Erythroblast (primary cell): ENCODE data around the gene RAB3C.

Source experiments
- DNase-seq, 2 experiments: peaks; one replicate each; lab custom pipeline; 2025; lab: John Stamatoyannopoulos, UW
- GATA1 ChIP-seq: IDR thresholded peaks from 2 replicates; pipeline ENCODE4 v1.6.1; 2011; ENCODE audit warnings: low read depth, mild to moderate bottlenecking, control low read depth, low read length, moderate library complexity
- POLR2A ChIP-seq: IDR thresholded peaks from 2 replicates; pipeline ENCODE4 v1.6.1; 2011; ENCODE audit warnings: mild to moderate bottlenecking, low read length

Gene RAB3C

DNA sequence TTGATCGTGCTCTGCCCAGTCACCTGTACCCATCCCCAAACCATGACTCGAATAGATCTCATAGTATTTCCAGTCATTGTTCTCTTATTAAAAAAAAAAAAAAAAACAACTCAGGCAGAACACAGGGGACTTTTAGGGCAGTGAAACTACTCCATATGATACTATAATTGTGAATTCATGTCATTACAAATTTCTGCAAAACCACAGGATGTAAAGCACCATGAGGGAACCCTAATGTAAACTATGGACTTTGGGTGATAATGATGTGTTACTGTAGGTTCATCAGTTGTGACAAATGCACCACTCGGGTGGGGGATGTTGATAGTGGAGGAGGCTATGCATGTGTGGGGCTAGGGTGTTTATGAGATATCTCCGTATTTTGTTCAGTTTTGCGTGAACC lies 133.8 kb downstream of the RAB3C start:
- TF ChIP-seq POLR2A (no peak), GATA1 (no peak)
- no peak for DNase-seq

DNA sequence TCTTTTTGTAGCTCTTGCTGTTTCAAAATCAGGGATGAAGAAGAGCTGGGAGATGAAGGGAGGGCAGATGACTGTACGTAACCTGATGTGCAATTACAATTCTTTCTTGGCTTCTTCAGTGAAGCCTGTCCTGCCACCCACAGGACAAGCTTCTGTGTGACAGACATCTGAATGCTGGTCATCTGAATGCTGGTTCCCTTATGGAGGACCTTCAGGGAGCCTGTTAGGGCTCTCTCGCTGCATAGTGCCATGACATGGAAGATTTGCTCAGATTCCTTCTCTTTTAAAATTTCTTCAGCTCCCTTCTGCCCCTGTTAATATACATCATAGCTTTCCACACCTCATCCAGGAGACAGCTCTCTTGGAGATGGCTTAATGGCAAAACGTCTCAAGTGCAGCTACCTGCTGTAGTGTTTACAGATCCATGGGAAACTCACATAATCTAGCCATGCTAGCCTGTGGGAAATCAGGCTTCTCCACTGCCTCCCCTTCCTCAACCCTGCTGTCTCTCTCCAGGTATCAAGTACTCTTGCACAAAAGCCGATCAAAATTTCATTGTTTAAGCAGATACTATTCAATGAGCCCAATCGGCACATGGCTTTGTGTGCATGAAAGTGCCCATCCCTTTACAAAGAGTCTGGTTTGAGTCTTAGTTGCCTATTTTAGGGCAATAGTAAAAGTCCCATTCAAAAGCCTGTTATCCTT lies 134.6 kb downstream of the RAB3C start:
- TF ChIP-seq GATA1 (no peak), POLR2A (no peak)

DNA sequence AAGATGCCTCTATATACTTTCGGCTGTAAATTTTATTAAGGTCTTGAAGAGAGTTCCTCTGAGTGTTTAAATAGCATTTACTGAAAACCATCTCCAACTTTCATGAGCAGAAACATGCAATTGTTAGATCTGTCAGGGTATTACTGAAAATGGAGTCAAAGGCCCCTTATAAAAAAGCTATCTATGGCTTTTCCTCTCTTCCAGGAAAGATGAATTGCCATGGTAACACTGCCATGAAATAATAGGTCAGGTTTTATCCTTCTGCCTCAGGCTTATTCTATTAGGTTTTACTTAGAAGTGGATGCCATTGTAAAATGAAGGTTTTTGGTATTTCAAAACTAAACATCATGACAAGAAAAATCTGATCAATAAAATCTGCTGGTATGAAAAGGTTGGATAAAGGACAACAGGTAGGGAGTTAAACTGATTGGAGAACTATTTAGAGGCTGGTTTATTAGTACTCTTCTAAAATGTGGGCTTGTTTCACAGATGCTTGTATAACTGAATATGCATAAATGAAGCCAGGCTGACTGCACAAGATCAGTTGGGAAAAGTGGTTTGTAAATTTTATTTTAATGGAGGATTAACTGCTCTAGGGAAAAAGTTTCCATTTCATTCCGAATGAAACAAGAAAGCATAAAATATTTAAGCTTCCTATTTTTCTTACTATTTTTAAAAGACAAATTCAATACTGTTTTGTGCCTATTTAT lies 135.5 kb downstream of the RAB3C start:
- TF ChIP-seq POLR2A (no peak), GATA1 (no peak)
- no peak for DNase-seq

More for the DNA sequence above, 134.6 kb downstream of the RAB3C start:
- no peak for DNase-seq

DNA sequence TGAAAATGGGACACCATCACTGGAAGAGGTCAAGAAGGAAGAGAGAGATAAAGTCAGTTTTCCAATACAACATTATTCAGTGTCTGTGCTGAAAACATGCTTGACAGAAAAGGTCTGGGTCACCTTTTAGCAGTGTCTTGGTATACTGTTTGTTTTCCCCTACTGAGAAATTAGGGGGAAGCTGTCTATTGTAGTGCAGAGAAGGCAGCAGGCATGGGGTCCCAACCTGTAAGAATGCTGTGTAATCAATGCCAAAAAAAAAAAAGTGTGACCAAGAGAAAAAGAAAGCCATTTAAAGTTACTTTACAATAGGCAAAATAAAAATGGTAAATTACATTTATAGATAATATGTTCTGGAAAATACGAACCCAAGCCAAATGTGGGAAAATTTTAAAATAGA lies 139.3 kb downstream of the RAB3C start:
- TF ChIP-seq POLR2A (no peak), GATA1 (no peak)
- no peak for DNase-seq

DNA sequence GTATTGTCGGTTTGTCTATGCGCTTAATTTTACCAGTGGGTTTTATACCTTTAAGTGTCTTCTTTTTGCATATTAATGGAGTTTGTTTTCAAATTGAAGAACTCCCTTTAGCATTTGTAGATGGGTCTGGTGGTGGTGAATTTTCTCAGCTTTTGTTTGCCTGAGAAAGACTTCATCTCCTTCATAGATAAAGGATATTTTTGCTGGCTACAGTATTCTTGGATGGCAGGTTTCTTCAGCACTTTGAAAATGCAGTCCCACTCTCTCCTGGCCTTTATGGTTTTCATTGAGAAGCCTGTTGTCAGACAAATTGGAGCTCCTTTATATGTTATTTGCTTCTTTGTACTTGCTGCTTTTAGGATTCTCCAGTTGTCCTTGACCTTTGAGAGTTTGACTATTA lies 142.1 kb downstream of the RAB3C start:
- TF ChIP-seq POLR2A (no peak), GATA1 (no peak)
- DNase-seq: no peak

DNA sequence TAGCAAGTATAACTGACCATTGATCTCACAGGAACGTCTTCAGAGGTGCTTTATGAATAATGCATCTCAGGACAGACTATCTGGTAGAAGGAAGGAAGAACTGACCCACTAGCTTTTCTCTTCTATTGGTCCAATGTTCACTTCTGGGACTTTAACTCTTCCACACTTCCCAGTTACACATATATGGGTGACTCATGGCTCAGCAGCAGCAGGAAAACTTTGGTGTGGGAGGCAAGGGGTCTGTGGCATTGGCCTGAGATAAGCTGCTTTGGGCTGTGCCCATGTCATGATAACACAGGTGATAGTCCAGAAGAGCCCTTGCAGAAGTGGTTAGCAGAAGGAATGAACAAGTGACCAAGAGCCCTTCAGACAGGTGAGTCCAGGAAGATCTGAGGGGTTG lies 148.8 kb downstream of the RAB3C start:
- no peak for TF ChIP-seq GATA1
- no peak for TF ChIP-seq POLR2A
- no peak for DNase-seq

DNA sequence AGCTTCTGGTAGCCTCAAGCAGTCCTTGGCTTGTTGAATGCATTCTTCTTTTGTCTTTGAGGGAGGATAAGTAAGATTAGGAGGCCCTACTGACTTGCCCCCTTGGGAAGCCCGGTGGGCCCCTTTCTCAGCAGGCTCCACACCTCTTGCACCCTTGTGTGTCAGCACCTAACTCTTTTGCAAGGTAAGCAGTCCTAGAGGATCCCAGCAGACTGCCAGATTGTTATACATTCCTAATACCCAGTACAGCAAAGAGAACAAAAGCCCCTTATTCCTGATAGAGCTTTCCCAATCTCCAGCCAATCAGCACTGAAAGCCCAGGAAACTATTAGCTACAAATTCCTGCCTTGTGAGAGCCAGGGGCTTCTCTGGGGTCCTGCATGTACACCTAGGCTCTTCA lies 152.8 kb downstream of the RAB3C start:
- DNase-seq: no peak
- no peak for TF ChIP-seq GATA1
- TF ChIP-seq POLR2A: no peak

DNA sequence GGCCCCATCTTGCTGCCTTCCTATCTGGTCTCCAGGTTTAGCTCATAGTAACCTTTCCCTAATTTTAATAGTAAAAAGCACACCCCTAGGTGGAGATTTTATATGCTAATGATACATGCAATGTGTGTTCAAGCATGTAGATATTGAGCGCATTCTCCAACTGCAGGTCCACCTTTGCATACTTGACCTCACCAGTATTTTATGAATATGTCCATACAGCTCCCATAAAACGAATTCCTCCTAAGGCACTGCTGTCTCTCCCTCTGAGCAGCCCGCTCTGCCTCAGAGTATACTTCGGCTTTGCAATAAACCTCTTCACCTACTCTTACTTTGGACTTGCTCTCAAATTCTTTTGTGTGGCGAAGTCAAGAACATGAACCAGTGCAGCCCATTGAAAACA lies 153.3 kb downstream of the RAB3C start:
- no peak for DNase-seq
- TF ChIP-seq POLR2A (no peak), GATA1 (no peak)

DNA sequence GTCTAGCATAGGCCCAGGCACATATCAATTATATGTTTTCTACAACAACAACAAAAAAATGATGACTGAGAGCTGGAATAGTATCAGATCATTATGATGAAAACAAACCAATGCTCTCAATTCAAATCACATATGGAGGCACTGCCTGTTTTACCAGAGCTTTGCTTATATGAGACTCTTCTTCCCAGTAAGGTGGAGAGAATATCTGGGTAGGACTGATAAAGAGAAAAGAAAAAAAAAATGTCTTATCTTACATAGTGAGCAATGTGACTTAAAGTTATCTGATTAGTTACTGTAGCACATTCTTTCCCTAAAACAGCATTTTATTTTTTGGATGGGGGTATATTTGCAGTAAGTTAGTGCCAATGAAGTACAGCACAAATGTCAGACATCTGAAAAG lies 154.8 kb downstream of the RAB3C start:
- TF ChIP-seq GATA1: no peak
- no peak for TF ChIP-seq POLR2A
- DNase-seq: peak; percentile 30 to 77

DNA sequence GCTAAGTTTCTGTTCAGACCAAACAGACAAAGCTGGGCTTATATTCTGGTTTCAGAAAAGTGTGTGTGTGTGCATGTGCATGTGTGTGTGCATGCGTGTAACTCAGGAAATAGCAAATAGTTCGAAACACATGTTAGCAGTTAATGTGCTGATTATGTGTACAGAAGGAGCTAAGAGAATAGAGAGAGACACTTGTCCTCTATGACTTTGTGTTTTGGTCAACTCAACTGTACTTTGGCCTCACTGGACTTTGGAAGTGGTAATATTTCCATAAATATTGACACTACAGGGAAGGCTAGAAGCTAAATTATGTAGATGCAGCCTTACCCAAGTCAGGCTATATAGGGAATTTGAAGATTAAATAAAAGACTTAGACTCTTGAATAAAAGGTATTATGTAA lies 155.5 kb downstream of the RAB3C start:
- DNase-seq: peak in 1 of 2 experiments; percentile 23
- no peak for TF ChIP-seq GATA1

DNA sequence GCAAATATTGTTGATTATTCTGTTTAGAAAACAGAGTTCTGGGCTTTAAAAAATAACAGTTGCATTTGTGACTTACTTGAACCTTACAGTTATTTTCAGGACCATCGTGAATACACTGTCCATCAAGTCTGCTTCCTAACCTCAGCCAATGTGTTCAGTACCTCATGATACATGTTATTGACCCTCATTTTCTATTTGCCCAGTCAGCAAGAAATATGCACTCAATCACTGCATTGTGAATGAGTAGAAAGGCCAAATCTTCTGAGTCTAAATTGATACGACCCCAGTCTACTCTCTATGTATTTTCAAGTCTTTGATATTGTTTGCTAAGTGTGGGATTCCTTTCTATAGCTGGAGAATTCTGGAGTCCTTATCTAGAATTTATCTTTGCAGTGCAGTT lies 156.2 kb downstream of the RAB3C start:
- DNase-seq: no peak
- TF ChIP-seq POLR2A: no peak
- TF ChIP-seq GATA1: no peak

DNA sequence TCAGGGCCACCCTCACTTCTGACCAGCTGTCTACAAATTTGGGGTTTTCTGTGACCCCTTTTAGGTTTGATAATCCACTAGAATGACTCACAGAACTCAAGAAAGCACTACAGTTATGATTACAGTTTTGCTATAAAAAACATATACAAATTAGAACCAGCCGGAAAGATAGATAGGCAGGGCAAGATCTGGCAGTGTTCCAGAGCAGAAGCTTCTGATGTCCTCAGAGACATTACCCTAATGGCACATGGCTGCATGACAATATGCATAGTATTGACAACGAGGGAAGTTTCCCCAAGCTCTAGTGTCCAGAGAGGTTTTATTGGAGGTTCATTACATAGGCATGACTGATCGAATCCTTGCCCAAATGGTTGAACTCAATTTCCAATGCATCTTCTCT lies 158.1 kb downstream of the RAB3C start:
- TF ChIP-seq GATA1 (no peak), POLR2A (no peak)
- peak; percentile 44 to 78 for DNase-seq

DNA sequence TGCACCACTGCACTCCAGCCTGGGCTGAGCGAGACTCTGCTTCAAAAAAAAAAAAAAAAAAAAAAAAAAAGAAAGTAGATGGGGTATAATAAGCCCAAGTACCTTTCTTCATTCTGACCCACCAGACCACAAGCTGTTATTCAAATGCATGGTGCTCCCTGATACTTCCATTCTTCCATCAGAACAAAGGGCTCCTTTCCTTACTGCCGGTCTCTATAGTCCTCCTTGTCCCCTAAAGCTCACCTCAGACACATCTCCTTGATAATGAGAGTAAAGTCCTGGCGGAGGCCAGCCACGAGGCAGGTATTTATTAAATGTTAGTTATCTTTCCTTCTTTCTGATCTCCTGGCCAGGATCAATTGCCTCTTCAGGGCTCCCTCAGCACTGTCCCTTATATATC lies 162.5 kb downstream of the RAB3C start:
- DNase-seq: no peak
- TF ChIP-seq GATA1: no peak
- no peak for TF ChIP-seq POLR2A

DNA sequence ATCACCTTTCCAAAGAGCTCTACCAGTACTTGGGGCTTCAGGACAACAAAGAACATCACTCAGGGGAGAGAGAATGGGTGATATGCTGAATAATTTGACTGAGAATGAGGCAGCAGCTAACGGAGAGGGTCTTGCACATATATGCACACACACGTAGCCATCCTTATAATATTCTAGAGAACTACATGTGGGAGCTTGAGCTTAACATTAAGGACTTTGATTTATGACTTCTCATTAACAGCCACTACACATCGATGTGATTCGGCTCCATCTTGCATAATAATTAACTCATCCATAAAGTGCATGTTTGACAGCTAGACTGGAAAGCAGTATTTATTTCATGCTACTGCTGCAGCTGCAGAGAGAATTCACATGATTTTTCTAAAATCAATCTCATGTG lies 163.4 kb downstream of the RAB3C start:
- TF ChIP-seq GATA1 (no peak), POLR2A (no peak)
- peak in 1 of 2 experiments; percentile 10 for DNase-seq

DNA sequence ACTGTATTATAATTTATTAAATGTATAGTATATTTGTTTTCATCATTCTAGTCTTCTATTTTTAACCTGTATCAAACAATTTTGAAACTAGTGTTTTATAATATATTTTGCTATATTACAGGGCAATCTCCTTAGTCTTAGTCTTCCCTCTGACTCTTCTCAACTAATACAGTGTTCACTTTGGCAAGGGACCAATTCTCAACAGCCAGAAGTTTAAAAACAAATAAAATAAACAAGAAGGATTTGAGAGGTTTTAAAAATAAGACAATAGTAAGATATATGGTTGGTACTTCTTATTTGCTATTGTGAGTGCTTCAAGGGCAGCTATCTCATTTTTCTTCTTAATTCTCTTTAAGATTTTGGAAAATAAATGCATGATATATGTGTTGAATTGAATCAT lies 167.2 kb downstream of the RAB3C start:
- TF ChIP-seq POLR2A: no peak
- no peak for TF ChIP-seq GATA1
- no peak for DNase-seq
